HG02885 (cell line): ENCODE data around the gene KMT5C.

Source experiments
- ATAC-seq: cut with Tn5 transposase; IDR thresholded peaks from one replicate; pipeline ENCODE4 v1.9.1; 2021; ENCODE audit warnings: mild to moderate bottlenecking; ENCODE audit not compliant: unreplicated experiment, poor library complexity

Gene KMT5C

GRCh38 chr19:55345818-55346724, 6.4 kb downstream of the KMT5C start:
- ATAC-seq = no peak

GRCh38 chr19:55346725-55347441, 7.2 kb downstream of the KMT5C start:
- ATAC-seq = no peak

- ATAC-seq = no peak
These were observed 7.8 kb downstream of the KMT5C start for GRCh38 chr19:55347442-55348009.

- ATAC-seq = no peak
These were observed 8.8 kb downstream of the KMT5C start for GRCh38 chr19:55348317-55349034.

GRCh38 chr19:55350620-55351315, 11.1 kb downstream of the KMT5C start:
- no peak for ATAC-seq

GRCh38 chr19:55352040-55352439, 12.4 kb downstream of the KMT5C start:
- no peak for ATAC-seq

GRCh38 chr19:55352549-55353145, 13.0 kb downstream of the KMT5C start:
- no peak for ATAC-seq

GRCh38 chr19:55353356-55353802, 13.7 kb downstream of the KMT5C start:
- ATAC-seq = no peak

- ATAC-seq = no peak
These were observed 14.4 kb downstream of the KMT5C start for GRCh38 chr19:55353803-55354697.

GRCh38 chr19:55354698-55355212, 15.1 kb downstream of the KMT5C start, which contains the start of gene COX6B2:
COX6B2 (minus strand) TSS chr19:55354719; CDS start chr19:55354521, 198 bp downstream.
- ATAC-seq = no peak

GRCh38 chr19:55355213-55355821, 15.6 kb downstream of the KMT5C start:
- ATAC-seq = no peak

- no peak for ATAC-seq
These were observed 18.8 kb downstream of the KMT5C start for GRCh38 chr19:55358493-55358892.

GRCh38 chr19:55358943-55359908, 19.6 kb downstream of the KMT5C start:
- no peak for ATAC-seq

GRCh38 chr19:55360902-55361301, 21.2 kb downstream of the KMT5C start:
- no peak for ATAC-seq

GRCh38 chr19:55362174-55362989, 22.7 kb downstream of the KMT5C start:
- ATAC-seq = no peak
